Astrocyte of the cerebellum (primary cell): Measurements from ENCODE around the gene PRDM16.

Experiments
- DNase-seq: peaks from one replicate; pipeline ENCODE4 v3.0.0-alpha.2; 2011; ENCODE audit warnings: low read depth
- H3K4me3 ChIP-seq: 2 replicates; pipeline ENCODE4 v1.5.1; 2011; ENCODE audit warnings: mild to moderate bottlenecking, low read depth, low read length, moderate library complexity
- CTCF ChIP-seq: IDR thresholded peaks from 2 replicates; pipeline ENCODE4 v1.5.1; 2012; ENCODE audit warnings: low read length, low read depth, moderate library complexity, mild to moderate bottlenecking; ENCODE audit errors: missing control alignments
- in situ Hi-C: cut with HindIII; loops from 2 replicates; pipeline ENCODE4 v1.10.0; 2017; ENCODE audit warnings: low sequenced_read_pairs

The PRDM16 gene

GRCh38 chr1:3463013-3463385 is 394.0 kb downstream of the PRDM16 start:
- no peak overlapping the region for H3K4me3 ChIP-seq
- DNase-seq, result no peak
- no peak for TF ChIP-seq CTCF
- in situ Hi-C loops, result no loop called here

- no peak for TF ChIP-seq CTCF
- in situ Hi-C loops, result no loop called here
- no peak for DNase-seq
- no peak overlapping the region for H3K4me3 ChIP-seq
These were observed 394.4 kb downstream of the PRDM16 start for GRCh38 chr1:3463408-3463863.

- no peak overlapping the region for H3K4me3 ChIP-seq
These were observed 395.1 kb downstream of the PRDM16 start for GRCh38 chr1:3463891-3464648.

GRCh38 chr1:3464649-3465025 is 395.6 kb downstream of the PRDM16 start:
- DNase-seq, result no peak
- no peak for TF ChIP-seq CTCF
- in situ Hi-C loops, result no loop called here
- no peak overlapping the region for H3K4me3 ChIP-seq

More at GRCh38 chr1:3463891-3464648, 395.1 kb downstream of the PRDM16 start:
- TF ChIP-seq CTCF, result no peak
- in situ Hi-C loops, result no loop called here
- DNase-seq, result no peak

GRCh38 chr1:3465091-3465934 is 396.3 kb downstream of the PRDM16 start:
- in situ Hi-C loops, result no loop called here
- H3K4me3 ChIP-seq, result no peak overlapping the region
- DNase-seq, result no peak
- no peak for TF ChIP-seq CTCF

- H3K4me3 ChIP-seq, result no peak overlapping the region
- DNase-seq, result no peak
- TF ChIP-seq CTCF, result no peak
- in situ Hi-C loops, result no loop called here
These were observed 396.9 kb downstream of the PRDM16 start for GRCh38 chr1:3465935-3466321.
